GM18505 (cell line): ENCODE data around the gene RBM3.

Experiments
- ATAC-seq: cut with Tn5 transposase; IDR thresholded peaks from one replicate; pipeline ENCODE4 v1.9.1; 2021; ENCODE audit not compliant: unreplicated experiment
- POLR2A ChIP-seq: IDR thresholded peaks from 4 replicates; pipeline ENCODE4 v1.6.1; 2011; ENCODE audit warnings: borderline replicate concordance; ENCODE audit not compliant: insufficient read depth, insufficient read length; ENCODE audit errors: extremely low read depth

Gene RBM3

GRCh38 chrX:48617542-48618340 lies 43.5 kb downstream of the RBM3 start:
- TF ChIP-seq POLR2A, result no peak
- no peak for ATAC-seq

- ATAC-seq, result no peak
Observed at GRCh38 chrX:48626401-48627298, 52.4 kb downstream of the RBM3 start.

More at GRCh38 chrX:48626401-48627298, 52.4 kb downstream of the RBM3 start:
- no peak for TF ChIP-seq POLR2A
